HL-60 (cell line): ENCODE data around the gene TAPT1.

Experiments
- GABPA ChIP-seq: IDR thresholded peaks from 2 replicates; pipeline ENCODE4 v1.6.1; 2012; ENCODE audit warnings: low read depth
- TF ChIP-seq, protein P1 (sequence below): IDR thresholded peaks from one replicate; pipeline ENCODE4 v1.5.1; 2011; ENCODE audit warnings: low read length, control low read depth, inconsistent platforms; ENCODE audit not compliant: insufficient read depth
- TF ChIP-seq, protein P2 (sequence below): IDR thresholded peaks from 2 replicates; pipeline ENCODE4 v1.6.1; 2012; ENCODE audit warnings: low read depth; ENCODE audit not compliant: insufficient replicate concordance

DNA sequence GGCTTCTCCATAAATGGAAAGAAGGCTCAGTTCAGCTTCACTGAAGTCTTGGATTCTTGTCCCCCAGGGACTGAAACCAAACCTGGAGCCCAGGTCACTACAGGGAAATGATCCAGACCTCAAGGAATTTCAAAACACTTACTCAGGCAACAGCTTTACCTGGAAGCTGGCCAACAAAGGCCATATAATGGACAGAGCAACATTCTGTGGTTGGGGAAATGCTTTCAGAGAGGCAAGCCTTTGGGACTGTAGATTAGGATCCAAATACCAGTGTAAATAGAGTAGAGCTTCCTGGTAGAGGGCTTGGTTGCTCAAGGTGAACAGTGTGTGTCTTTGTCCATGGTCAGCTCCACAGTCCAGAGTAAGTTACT, 85.4 kb downstream of the TAPT1 start:
- TF ChIP-seq, protein P1, sequence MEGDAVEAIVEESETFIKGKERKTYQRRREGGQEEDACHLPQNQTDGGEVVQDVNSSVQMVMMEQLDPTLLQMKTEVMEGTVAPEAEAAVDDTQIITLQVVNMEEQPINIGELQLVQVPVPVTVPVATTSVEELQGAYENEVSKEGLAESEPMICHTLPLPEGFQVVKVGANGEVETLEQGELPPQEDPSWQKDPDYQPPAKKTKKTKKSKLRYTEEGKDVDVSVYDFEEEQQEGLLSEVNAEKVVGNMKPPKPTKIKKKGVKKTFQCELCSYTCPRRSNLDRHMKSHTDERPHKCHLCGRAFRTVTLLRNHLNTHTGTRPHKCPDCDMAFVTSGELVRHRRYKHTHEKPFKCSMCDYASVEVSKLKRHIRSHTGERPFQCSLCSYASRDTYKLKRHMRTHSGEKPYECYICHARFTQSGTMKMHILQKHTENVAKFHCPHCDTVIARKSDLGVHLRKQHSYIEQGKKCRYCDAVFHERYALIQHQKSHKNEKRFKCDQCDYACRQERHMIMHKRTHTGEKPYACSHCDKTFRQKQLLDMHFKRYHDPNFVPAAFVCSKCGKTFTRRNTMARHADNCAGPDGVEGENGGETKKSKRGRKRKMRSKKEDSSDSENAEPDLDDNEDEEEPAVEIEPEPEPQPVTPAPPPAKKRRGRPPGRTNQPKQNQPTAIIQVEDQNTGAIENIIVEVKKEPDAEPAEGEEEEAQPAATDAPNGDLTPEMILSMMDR = no peak
- TF ChIP-seq, protein P2, sequence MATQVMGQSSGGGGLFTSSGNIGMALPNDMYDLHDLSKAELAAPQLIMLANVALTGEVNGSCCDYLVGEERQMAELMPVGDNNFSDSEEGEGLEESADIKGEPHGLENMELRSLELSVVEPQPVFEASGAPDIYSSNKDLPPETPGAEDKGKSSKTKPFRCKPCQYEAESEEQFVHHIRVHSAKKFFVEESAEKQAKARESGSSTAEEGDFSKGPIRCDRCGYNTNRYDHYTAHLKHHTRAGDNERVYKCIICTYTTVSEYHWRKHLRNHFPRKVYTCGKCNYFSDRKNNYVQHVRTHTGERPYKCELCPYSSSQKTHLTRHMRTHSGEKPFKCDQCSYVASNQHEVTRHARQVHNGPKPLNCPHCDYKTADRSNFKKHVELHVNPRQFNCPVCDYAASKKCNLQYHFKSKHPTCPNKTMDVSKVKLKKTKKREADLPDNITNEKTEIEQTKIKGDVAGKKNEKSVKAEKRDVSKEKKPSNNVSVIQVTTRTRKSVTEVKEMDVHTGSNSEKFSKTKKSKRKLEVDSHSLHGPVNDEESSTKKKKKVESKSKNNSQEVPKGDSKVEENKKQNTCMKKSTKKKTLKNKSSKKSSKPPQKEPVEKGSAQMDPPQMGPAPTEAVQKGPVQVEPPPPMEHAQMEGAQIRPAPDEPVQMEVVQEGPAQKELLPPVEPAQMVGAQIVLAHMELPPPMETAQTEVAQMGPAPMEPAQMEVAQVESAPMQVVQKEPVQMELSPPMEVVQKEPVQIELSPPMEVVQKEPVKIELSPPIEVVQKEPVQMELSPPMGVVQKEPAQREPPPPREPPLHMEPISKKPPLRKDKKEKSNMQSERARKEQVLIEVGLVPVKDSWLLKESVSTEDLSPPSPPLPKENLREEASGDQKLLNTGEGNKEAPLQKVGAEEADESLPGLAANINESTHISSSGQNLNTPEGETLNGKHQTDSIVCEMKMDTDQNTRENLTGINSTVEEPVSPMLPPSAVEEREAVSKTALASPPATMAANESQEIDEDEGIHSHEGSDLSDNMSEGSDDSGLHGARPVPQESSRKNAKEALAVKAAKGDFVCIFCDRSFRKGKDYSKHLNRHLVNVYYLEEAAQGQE = no peak
- no peak for TF ChIP-seq GABPA
